Ammon's horn (tissue), 1 donor: ENCODE measurements around the gene DENND1A.
A peak's percentile ranks its signal among the peaks of the same experiment; 100 is the strongest.

ENCODE experiments used
- DNase-seq: peaks from one replicate; pipeline ENCODE4 v3.0.0-alpha.2; 2016; ENCODE audit warnings: low spot score

The DENND1A gene

DNA sequence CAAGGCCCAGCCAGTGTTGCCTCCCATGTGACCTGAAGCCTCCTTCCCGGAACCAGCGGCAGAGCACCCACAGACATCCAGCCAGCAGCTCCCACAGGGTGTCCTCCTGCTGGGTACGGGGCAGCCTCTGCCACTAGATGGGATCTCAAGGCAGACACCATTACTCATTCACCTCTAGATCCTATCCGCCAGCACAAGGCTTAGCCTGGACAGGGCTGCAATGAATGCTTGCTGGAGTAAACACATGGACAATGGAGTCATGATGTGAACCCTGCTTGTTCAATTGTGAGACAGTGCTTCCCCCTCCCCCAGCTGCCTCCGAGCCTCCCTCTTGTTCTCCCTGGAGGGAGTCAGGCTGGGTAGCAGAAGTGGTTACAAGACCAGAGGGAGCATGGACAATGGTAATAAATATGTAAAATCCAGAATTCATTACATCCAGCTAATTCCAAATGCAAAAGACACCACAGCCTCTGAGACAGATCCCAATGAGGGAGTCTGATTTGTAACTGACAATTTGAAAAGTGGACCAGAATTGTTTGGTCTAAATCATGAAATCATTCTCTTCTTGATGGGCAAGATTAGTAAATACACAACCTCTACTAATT lies 441.9 kb downstream of the DENND1A start:
- DNase-seq: peak; percentile 47

DNA sequence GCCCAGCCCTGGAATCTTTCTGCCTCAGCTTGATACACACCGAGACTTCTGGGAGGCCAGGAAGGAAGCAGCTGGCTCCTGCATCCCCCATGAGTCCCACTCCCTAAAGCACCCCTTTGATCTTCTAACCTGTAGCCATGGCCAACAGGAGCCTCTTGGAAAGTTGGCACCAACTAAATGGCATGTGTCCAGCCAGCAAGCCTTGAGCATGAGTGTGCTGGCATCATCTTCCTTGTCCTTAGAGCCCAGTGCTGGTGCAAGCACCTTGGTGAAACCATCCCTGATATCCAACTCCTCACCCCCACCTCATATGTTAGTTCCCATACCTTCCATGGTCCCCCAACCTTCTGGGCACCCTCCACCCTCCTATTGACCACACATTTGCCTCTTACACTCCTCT lies 443.5 kb downstream of the DENND1A start:
- DNase-seq: no peak

- DNase-seq: no peak
Measured at GRCh38 chr9:123485216-123485615, 444.7 kb downstream of the DENND1A start.

GRCh38 chr9:123484130-123484529 lies 445.8 kb downstream of the DENND1A start:
- DNase-seq: no peak

DNA sequence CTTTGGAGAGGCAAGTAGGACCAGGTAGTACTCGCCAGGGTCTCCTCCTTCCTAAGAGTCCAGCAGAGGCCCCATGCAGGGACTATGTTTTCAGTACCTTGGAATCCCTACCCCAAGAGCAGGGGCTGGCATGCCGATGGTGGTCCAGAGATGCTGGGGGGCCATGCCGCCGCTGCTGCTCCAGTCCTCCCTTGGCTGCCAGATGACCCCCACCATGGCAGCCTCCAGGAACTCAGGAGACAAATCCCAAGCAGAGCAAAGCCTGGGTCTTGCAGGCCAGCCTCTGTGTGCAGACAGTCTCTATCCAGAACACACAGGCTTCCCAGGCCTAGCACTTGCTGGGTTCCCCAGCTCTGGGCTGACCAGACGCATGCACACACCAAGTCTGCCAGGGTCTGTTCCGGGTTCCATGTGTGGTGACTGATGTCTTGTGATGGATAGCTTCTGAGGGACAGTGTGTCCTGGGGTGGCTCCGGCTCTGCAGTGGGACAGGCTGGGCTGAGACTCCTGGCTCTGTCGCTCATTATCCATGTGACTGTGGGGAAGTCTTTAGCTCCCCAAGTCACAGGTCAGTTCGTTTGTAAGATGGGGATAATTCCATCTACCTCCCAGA lies 446.6 kb downstream of the DENND1A start:
- DNase-seq: no peak

DNA sequence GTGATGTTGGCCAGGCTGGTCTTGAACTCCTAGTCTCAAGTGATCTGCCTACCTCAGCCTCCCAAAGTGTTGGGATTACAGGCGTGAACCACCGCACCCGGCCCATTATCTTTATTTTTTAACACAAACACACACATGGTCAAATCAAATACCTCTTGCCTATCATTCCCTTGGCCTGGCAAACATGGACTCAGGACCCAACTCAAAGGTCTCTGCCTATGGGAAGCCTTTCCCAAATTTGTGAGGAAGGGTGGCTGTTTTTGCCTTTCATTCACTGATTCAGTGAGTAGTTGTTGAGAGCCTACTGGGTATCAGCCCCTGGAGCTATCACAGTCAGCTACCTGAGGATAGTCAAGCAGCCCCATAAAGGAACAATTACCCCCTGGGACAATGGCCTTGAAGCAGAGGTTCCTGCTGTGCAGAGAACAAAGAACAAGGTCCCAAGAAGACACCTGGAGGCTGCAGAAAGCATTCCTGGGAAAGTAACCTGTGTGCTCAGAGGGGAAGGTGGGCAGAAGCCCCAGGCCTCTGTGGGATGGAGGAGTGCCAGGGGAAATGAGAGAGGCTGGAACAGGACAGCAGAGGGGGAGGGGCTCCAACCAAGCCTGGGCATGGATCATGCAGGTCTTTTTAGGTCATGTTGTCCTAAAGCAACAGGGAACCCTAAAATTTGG lies 447.5 kb downstream of the DENND1A start:
- DNase-seq: no peak

GRCh38 chr9:123481209-123481865 lies 448.6 kb downstream of the DENND1A start:
- DNase-seq: no peak

DNA sequence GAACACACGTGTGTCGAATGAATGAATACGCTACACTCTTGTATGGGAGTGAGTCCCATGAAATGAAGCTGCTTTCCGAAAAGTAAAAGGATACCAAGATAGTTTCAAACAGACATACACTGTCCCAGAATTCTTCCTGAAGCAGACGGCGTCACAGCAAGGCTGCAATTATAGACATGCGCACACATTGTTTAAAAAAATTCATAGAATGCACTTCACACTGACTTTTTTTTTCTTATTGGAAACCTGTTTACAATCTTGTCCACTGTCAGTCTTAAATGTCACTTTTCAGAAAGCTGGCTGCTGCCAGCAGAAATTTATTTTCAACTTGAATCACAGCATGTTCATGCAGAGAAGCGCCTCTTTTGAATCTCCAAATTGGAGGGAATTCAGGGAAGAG lies 449.1 kb downstream of the DENND1A start:
- DNase-seq: no peak

GRCh38 chr9:123480096-123480495 lies 449.8 kb downstream of the DENND1A start:
- no peak for DNase-seq

- no peak for DNase-seq
Measured at GRCh38 chr9:123478967-123479602, 450.8 kb downstream of the DENND1A start.

- DNase-seq: no peak
Measured at GRCh38 chr9:123478160-123478559, 451.8 kb downstream of the DENND1A start.

DNA sequence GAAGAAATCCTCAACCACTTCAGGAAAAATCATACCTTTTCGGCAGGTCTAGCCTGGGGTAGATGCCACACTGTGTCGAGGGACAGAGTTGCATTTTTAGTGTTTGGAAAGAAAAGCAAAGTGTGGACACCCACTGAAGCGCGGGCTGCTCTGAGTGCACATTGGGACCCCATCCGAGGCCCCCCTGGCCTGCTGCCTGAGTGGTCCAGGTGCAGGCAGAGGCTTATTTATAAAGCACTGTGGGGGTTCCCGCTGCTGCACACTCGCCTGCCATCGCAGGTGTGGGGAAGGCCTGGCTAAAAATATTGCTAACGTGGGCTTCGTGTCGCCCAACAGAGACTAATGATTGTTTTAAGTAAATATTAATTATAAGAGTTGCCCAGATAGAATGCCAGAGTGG lies 454.5 kb downstream of the DENND1A start:
- no peak for DNase-seq

DNA sequence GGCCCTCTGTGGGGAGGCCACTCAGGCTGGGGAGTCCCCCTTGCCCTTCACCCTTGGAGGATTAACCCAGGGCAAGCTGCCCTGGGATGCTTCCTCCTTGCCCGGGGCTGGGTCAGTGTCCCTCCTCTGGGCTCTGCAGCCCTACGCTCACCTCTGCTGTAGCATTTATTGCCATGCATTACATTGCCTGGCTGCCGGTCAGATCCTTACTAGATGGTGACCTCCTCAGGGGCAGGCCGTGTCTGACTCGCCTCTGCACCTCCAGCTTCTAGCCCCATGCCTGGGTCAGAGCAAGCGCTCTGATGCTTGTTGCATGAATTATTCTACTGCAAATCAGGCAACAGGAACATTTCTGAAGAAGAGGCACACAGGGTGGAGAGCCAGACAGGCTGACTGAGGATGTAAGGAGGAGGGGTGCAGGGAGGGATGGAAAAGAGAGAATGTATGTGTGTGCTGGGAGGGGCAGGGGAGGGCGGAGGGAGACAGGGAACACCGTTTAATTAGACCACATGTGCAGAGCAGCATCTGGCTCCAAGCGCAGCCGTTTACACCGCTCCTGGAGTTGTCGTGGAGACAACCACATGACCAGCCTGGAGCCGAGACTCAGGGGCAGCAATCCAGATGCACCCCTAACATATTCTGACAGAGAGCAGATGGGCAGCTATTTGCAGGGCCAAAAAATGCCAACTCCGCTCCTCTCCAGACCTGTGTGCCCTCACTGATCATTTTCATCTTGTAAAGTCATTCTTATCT lies 456.9 kb downstream of the DENND1A start:
- DNase-seq: peak; percentile 74

DNA sequence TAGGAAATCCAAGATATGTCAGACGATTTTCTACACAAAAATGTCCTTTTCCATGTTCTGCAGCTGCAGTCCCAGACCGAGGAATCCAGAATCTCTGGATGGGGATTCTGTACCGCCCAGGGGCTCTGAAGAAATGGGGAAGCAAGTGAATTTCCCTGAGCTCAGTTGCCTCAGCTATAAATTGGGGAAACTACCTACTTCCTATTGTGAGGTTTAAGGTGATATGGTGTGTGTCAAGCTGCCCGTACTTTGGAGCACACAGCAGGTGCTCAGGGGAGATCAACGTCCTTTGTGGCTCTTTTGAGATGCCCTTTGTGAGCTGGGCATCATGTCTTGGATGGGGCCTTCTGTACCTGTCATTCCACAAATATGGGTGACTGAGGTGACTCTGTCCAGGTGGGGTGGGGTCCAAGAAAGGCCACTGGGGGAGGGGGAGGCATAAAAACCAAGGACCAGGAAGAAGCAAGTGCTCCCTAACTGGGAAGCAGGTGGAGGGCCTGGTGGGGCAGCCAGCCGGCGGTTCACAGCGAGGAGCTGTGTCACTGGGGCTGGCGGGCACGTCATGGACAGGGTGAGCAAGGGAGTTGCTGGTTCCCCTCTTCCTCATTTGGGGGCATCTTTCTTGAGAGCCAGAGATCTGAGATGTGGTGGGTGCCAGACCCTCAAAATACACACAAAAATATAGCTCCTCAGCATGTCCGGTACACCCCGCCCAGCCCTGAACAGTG lies 457.9 kb downstream of the DENND1A start:
- no peak for DNase-seq

DNA sequence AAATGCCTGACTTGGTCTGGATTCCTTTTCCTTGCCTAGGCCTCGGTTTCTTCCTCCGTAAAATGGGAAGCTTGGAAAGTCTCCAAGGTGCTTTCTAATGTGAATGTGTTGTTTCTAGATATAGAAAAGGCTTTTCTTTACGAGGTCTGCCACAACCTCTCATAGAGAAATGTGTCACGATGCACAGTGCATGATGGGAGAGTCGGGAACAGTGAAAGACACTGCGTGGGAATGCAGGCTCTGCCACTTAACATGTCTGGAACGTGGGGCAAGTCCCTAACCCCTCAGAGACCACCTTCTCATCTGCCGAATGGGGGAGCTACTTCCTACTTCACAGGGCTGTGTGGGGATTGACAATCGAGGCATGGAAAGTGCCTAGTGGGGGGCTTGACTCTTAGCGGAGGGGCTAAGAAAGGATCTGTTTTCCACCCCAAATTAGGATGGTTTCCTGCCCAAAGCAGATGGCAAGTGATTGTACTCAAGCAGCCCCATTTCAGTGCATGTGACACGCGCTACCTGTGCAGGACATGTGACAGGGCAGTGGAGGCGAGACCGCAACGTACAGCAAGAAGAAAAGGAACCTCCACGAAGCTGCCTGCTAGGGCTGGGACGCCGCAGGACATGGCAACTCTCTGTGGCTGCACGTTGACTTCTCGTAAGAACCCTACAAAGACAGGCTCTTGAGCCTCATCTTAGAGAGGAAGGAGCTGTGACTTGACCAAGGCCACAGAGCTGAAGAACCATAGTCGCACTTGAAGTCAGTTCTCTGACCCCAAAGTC lies 458.7 kb downstream of the DENND1A start:
- no peak for DNase-seq

GRCh38 chr9:123470121-123470782 lies 459.7 kb downstream of the DENND1A start:
- DNase-seq: no peak

- peak; percentile 27 for DNase-seq
Measured at GRCh38 chr9:123469282-123469681, 460.6 kb downstream of the DENND1A start.

- no peak for DNase-seq
Measured at GRCh38 chr9:123468541-123468940, 461.4 kb downstream of the DENND1A start.

DNA sequence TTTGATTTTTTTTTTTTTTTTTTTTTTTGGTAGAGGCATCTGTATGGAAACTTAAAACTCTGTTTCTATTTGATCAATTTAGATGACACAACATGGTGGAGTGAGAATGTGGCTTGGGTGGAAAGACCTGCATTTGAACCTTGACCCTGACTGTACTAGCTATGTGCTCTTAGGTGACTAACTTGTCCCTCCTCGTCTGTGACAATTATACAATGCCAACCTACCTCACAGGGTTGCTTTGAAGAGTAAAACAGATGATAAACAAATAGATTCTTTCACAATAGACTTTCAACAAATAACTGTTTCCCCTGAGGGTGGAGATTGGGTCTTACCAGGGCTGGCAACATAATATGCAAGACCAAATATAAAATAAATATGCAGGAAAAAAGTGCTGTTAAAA lies 464.6 kb downstream of the DENND1A start:
- DNase-seq: no peak

- no peak for DNase-seq
Measured at GRCh38 chr9:123460091-123460490, 469.8 kb downstream of the DENND1A start.
